HepG2 (cell line): ENCODE measurements around the gene RARA. TPM values are rescaled to one million over a fixed set of nuclear protein-coding genes. Genes with fewer than 3 reads are reported as not detected.

ENCODE experiments used
- FOXA3 ChIP-seq: IDR thresholded peaks from 2 replicates; pipeline ENCODE4 v1.6.1; 2016; ENCODE audit warnings: missing genetic modification reagents, missing compliant biosample characterization
- HBP1 ChIP-seq: IDR thresholded peaks from 2 replicates; pipeline ENCODE4 v1.6.1; 2016; ENCODE audit warnings: low read depth, control low read depth
- KLF9 ChIP-seq: IDR thresholded peaks from 2 replicates; pipeline ENCODE4 v1.6.1; 2016; ENCODE audit warnings: low read depth
- PBX3 ChIP-seq: sonication (generic); formaldehyde crosslinking; IDR thresholded peaks from 2 replicates; pipeline ENCODE4 v1.8.1; 2023; ENCODE audit warnings: missing genetic modification reagents, inconsistent platforms, borderline replicate concordance
- PITX1 ChIP-seq: sonication (generic); formaldehyde crosslinking; IDR thresholded peaks from 2 replicates; pipeline ENCODE4 v1.5.1; 2020; ENCODE audit warnings: mild to moderate bottlenecking, missing genetic modification reagents
- PRDM4 ChIP-seq: sonication (generic); formaldehyde crosslinking; IDR thresholded peaks from 2 replicates; pipeline ENCODE4 v1.9.0; 2021; ENCODE audit warnings: missing genetic modification reagents, borderline replicate concordance
- TBX2 ChIP-seq: sonication (generic); formaldehyde crosslinking; IDR thresholded peaks from 2 replicates; pipeline ENCODE4 v1.5.0; 2020; ENCODE audit warnings: missing genetic modification reagents, mild to moderate bottlenecking, borderline replicate concordance
- THAP7 ChIP-seq: sonication (generic); formaldehyde crosslinking; IDR thresholded peaks from 2 replicates; pipeline ENCODE4 v1.8.1; 2023; ENCODE audit warnings: mild to moderate bottlenecking, missing genetic modification reagents
- ZNF225 ChIP-seq: sonication (generic); formaldehyde crosslinking; IDR thresholded peaks from 2 replicates; pipeline ENCODE4 v1.4.0; 2020; ENCODE audit warnings: mild to moderate bottlenecking, missing genetic modification reagents
- ZNF407 ChIP-seq: sonication (generic); formaldehyde crosslinking; IDR thresholded peaks from one replicate; pipeline ENCODE4 v1.5.1; 2020; ENCODE audit warnings: mild to moderate bottlenecking, missing genetic modification reagents; ENCODE audit errors: not compliant biosample characterization
- ZNF670 ChIP-seq: sonication (generic); formaldehyde crosslinking; IDR thresholded peaks from 2 replicates; pipeline ENCODE4 v1.8.0; 2022; ENCODE audit warnings: mild to moderate bottlenecking, missing genetic modification reagents, borderline replicate concordance
- ZNF75D ChIP-seq: sonication (generic); formaldehyde crosslinking; IDR thresholded peaks from 2 replicates; pipeline ENCODE4 v1.8.1; 2023; ENCODE audit warnings: missing genetic modification reagents, mild to moderate bottlenecking, borderline replicate concordance
- ZSCAN20 ChIP-seq: sonication (generic); formaldehyde crosslinking; IDR thresholded peaks from 2 replicates; pipeline ENCODE4 v1.4.0; 2020; ENCODE audit warnings: missing genetic modification reagents, mild to moderate bottlenecking, borderline replicate concordance
- polyA plus RNA-seq, 8 experiments: library from polyadenylated mRNA; depleted of rRNA in 3 of 8; stranded (reverse) in 7 of 8; unstranded in 1 of 8; fragments of >200 nt; fragmentation: Illumina TruSeq in 4 of 8; extraction: Trizol in 4 of 8; gene quantifications; 2 replicates each; pipeline versions ENCODE4 v1.2.1 to v1.2.3, GENCODE V29; 2011 to 2016; ENCODE audit warnings: low read depth in 4 of 8, missing spikeins in 1 of 8, mixed read lengths in 1 of 8; ENCODE audit not compliant: insufficient read depth in 1 of 8
- total RNA-seq, 5 experiments: library from RNA; depleted of rRNA; stranded (reverse); fragments of >200 nt; fragmentation: Illumina TruSeq; extraction: Trizol; gene quantifications; 2 replicates each; pipeline ENCODE4 v1.2.3, GENCODE V29; 2016; ENCODE audit warnings: low read depth in 1 of 5

RARA gene
- total and polyA plus RNA-seq, 2 of the 13 experiments (the other 11 are each of a cell fraction or from before 2014, with no cell fraction given): 6.4 to 8.6 TPM

GRCh38 chr17:40345161-40345993 is 36.4 kb downstream of the RARA start (continued):
- TF ChIP-seq HBP1: peak; percentile 68; the same call in 1 of the 2 replicates
- TF ChIP-seq ZSCAN20 (CRISPR knock-in tag): no peak; the same call in 1 of the 2 replicates
- TF ChIP-seq TBX2 (CRISPR knock-in tag): peak; percentile 41; the same call in 1 of the 2 replicates
- TF ChIP-seq PRDM4 (CRISPR knock-in tag): no peak
- TF ChIP-seq ZNF670 (CRISPR knock-in tag): 0 out of 2 replicates have a peak, but pooled peaks have one; percentile 45
- TF ChIP-seq ZNF225 (CRISPR knock-in tag): peak; percentile 31; the same call in 1 of the 2 replicates
- TF ChIP-seq THAP7 (CRISPR knock-in tag): 0 out of 2 replicates have a peak, but pooled peaks have one; percentile 45
- peak; percentile 69; the same call in 1 of the 2 replicates for TF ChIP-seq PITX1 (CRISPR knock-in tag)
- 0 out of 2 replicates have a peak, but pooled peaks have one; percentile 18 for TF ChIP-seq KLF9 (CRISPR knock-in tag)
- TF ChIP-seq FOXA3 (CRISPR knock-in tag): peak; percentile 36
- no peak for TF ChIP-seq ZNF75D (CRISPR knock-in tag)
- no peak for TF ChIP-seq PBX3 (CRISPR knock-in tag)
- TF ChIP-seq ZNF407: peak; percentile 85
